GM23248 (cell line): ENCODE measurements around the gene PRG2. TPM values are rescaled to one million over a fixed set of nuclear protein-coding genes. Genes with fewer than 3 reads are reported as not detected.

Experiments
- DNase-seq: peaks from one replicate; pipeline ENCODE4 v3.0.0-alpha.2; 2015
- H2AFZ ChIP-seq: fragments of 200-600 bp; sonication (generic); 2 replicates; pipeline ENCODE4 v1.6.1; 2016; ENCODE audit warnings: antibody characterized with exemption
- H3F3A ChIP-seq: fragments of 200-600 bp; sonication (generic); 2 replicates; pipeline ENCODE4 v1.6.1; 2016; ENCODE audit warnings: mild to moderate bottlenecking, antibody characterized with exemption, mixed run types; ENCODE audit not compliant: insufficient read depth
- H3K27ac ChIP-seq: fragments of 200-600 bp; sonication (generic); 2 replicates; pipeline ENCODE4 v1.5.1; 2016; ENCODE audit warnings: mild to moderate bottlenecking
- H3K27me3 ChIP-seq: fragments of 200-600 bp; sonication (generic); replicated peaks from 2 replicates; pipeline ENCODE4 v1.6.1; 2016; ENCODE audit warnings: mild to moderate bottlenecking; ENCODE audit not compliant: insufficient read depth
- H3K36me3 ChIP-seq: fragments of 200-600 bp; sonication (generic); 2 replicates; pipeline ENCODE4 v1.6.1; 2016; ENCODE audit warnings: low read depth, mild to moderate bottlenecking
- H3K4me1 ChIP-seq: fragments of 200-600 bp; sonication (generic); 2 replicates; pipeline ENCODE4 v1.6.1; 2016; ENCODE audit warnings: mild to moderate bottlenecking; ENCODE audit not compliant: insufficient read depth
- H3K4me2 ChIP-seq: fragments of 200-600 bp; sonication (generic); one replicate; pipeline ENCODE4 v1.6.1; 2016; ENCODE audit warnings: mild to moderate bottlenecking; ENCODE audit not compliant: unreplicated experiment
- H3K4me3 ChIP-seq: fragments of 200-600 bp; sonication (generic); 2 replicates; pipeline ENCODE4 v1.5.1; 2016; ENCODE audit warnings: mild to moderate bottlenecking
- H3K79me2 ChIP-seq: fragments of 200-600 bp; sonication (generic); 2 replicates; pipeline ENCODE4 v1.6.1; 2016; ENCODE audit warnings: mild to moderate bottlenecking; ENCODE audit not compliant: insufficient read depth
- H3K9ac ChIP-seq: fragments of 200-600 bp; sonication (generic); 2 replicates; pipeline ENCODE4 v1.6.1; 2016; ENCODE audit warnings: mild to moderate bottlenecking
- H3K9me2 ChIP-seq: fragments of 200-600 bp; sonication (generic); 2 replicates; pipeline ENCODE4 v1.6.1; 2016; ENCODE audit warnings: mixed run types, mild to moderate bottlenecking, moderate library complexity; ENCODE audit not compliant: insufficient read depth
- H3K9me3 ChIP-seq: fragments of 200-600 bp; sonication (generic); one replicate; pipeline ENCODE4 v1.6.1; 2017; ENCODE audit warnings: low read depth
- H4K20me1 ChIP-seq: fragments of 200-600 bp; sonication (generic); 2 replicates; pipeline ENCODE4 v1.6.0; 2016; ENCODE audit not compliant: insufficient read depth
- EZH2 ChIP-seq: fragments of 200-600 bp; sonication (generic); IDR thresholded peaks from 2 replicates; pipeline ENCODE4 v1.6.1; 2018; ENCODE audit warnings: antibody characterized with exemption, mild to moderate bottlenecking; ENCODE audit not compliant: insufficient read depth, poor library complexity, severe bottlenecking
- EZH2phosphoT487 ChIP-seq: fragments of 200-600 bp; sonication (generic); IDR thresholded peaks from 2 replicates; pipeline ENCODE4 v1.6.1; 2018; ENCODE audit warnings: antibody characterized with exemption, moderate library complexity, mild to moderate bottlenecking, low read depth; ENCODE audit not compliant: insufficient read depth
- WGBS, 2 experiments: methylation state at CpG; one replicate each; pipeline ENCODE4 v1.1.6; 2015 to 2017; ENCODE audit warnings: low lambda C conversion rate in 2 of 2, low coverage in 1 of 2; ENCODE audit errors: missing lambda C conversion rate in 2 of 2; 5-methylcytosine and 5-hydroxymethylcytosine counted together
- in situ Hi-C: fragments of 300-500 bp; cut with MboI; formaldehyde crosslinking; loops from 2 replicates; pipeline ENCODE4 v1.15.0; 2020
- polyA plus RNA-seq: library from polyadenylated mRNA; unstranded; fragments of >200 nt; fragmentation: Nextera tagmentation; extraction: Ambion mirVana; gene quantifications from 2 replicates; pipeline ENCODE4 v1.2.1, GENCODE V29; 2016
- total RNA-seq: library from RNA; depleted of rRNA; stranded (reverse); fragments of >200 nt; shearing (Covaris generic); gene quantifications from 2 replicates; pipeline ENCODE4 v1.2.3, GENCODE V29; 2014

PRG2 gene
- total and polyA plus RNA-seq, 2 experiments from 2014 or later = 2.2 to 2.8 TPM

- Histone ChIP-seq H3K27ac (no peak overlapping the region), H3K9me2 (no peaks in the 10 kb centered on the region), H3K36me3 (0 out of 2 replicates have a peak, but pooled peaks cover 1% of the 10 kb centered on the region), H3K79me2 (no peaks in the 10 kb centered on the region), H3K4me3 (no peak overlapping the region), H3K9ac (no peak overlapping the region), H3K27me3 (no peaks in the 10 kb centered on the region), H3K4me1 (peaks cover 24% of the 10 kb centered on the region), H4K20me1 (no peaks in the 10 kb centered on the region), H3K9me3 (no peaks in the 10 kb centered on the region), H3K4me2 (no peak overlapping the region), H3F3A (peaks cover 21% of the 10 kb centered on the region), H2AFZ (no peak overlapping the region)
- peak; percentile 35 for DNase-seq
- in situ Hi-C loops = no loop called here
- 65 to 70% methylated on average over 6 of the region's 6 CpGs for WGBS, 2 experiments
- TF ChIP-seq EZH2 = no peak
These were observed 11.9 kb upstream of the PRG2 start for GRCh38 chr11:57402188-57403002.

GRCh38 chr11:57399972-57400578, 9.6 kb upstream of the PRG2 start:
- no peak overlapping the region for H3K27ac ChIP-seq
- peaks cover 2% of the 10 kb centered on the region for H3K4me1 ChIP-seq
- in situ Hi-C loops = no loop called here
- H3K27me3 ChIP-seq = no peaks in the 10 kb centered on the region
- no peaks in the 10 kb centered on the region for H3K36me3 ChIP-seq
- H3K9me3 ChIP-seq = no peaks in the 10 kb centered on the region
- no peak overlapping the region for H3K4me2 ChIP-seq
- H2AFZ ChIP-seq = no peak overlapping the region
- H3K9me2 ChIP-seq = no peaks in the 10 kb centered on the region
- WGBS, 2 experiments = 77% methylated on average over 4 of the region's 4 CpGs
- H3K9ac ChIP-seq = no peak overlapping the region
- no peaks in the 10 kb centered on the region for H4K20me1 ChIP-seq
- peaks cover 1% of the 10 kb centered on the region for H3F3A ChIP-seq
- TF ChIP-seq EZH2phosphoT487 (no peak), EZH2 (no peak)
- no peak for DNase-seq
- H3K4me3 ChIP-seq = no peak overlapping the region
- no peaks in the 10 kb centered on the region for H3K79me2 ChIP-seq

- DNase-seq = no peak
- no peak for TF ChIP-seq EZH2
- no peak for TF ChIP-seq EZH2phosphoT487
- no peaks in the 10 kb centered on the region for H3F3A ChIP-seq
- H3K9ac ChIP-seq = no peak overlapping the region
- H3K79me2 ChIP-seq = no peaks in the 10 kb centered on the region
- no peak overlapping the region for H3K4me2 ChIP-seq
- no peak overlapping the region for H3K4me3 ChIP-seq
- no peaks in the 10 kb centered on the region for H3K9me2 ChIP-seq
- H3K9me3 ChIP-seq = no peaks in the 10 kb centered on the region
- in situ Hi-C loops = no loop called here
- H3K4me1 ChIP-seq = no peaks in the 10 kb centered on the region
- H3K27me3 ChIP-seq = no peaks in the 10 kb centered on the region
- no peak overlapping the region for H3K27ac ChIP-seq
- H3K36me3 ChIP-seq = no peaks in the 10 kb centered on the region
- H2AFZ ChIP-seq = no peak overlapping the region
- WGBS, 2 experiments = 87 to 90% methylated on average over 5 of the region's 5 CpGs
- H4K20me1 ChIP-seq = no peaks in the 10 kb centered on the region
These were observed 8.8 kb upstream of the PRG2 start for GRCh38 chr11:57399221-57399620.

GRCh38 chr11:57397394-57397990, 7.0 kb upstream of the PRG2 start:
- Histone ChIP-seq H3K9ac (no peak overlapping the region), H2AFZ (no peak overlapping the region), H3K27me3 (no peaks in the 10 kb centered on the region), H3K4me2 (no peak overlapping the region), H4K20me1 (no peaks in the 10 kb centered on the region), H3F3A (no peaks in the 10 kb centered on the region), H3K9me2 (no peaks in the 10 kb centered on the region), H3K4me1 (no peaks in the 10 kb centered on the region), H3K4me3 (no peak overlapping the region), H3K36me3 (no peaks in the 10 kb centered on the region), H3K27ac (no peak overlapping the region), H3K9me3 (no peaks in the 10 kb centered on the region), H3K79me2 (no peaks in the 10 kb centered on the region)
- DNase-seq = no peak
- 57 to 60% methylated on average over 4 of the region's 4 CpGs for WGBS, 2 experiments
- no peak for TF ChIP-seq EZH2
- TF ChIP-seq EZH2phosphoT487 = no peak
- in situ Hi-C loops = no loop called here
